DMS 273 (cell line): ENCODE results near the gene PARD3.
"Not testable (repeated sequence)": the region's sequence is repeated elsewhere in the genome, so short reads cannot be mapped to it uniquely, and the experiment has no call there.

Source experiments
- DNase-seq: peaks from one replicate; lab custom pipeline; 2025; ENCODE audit not compliant: unreplicated experiment; lab: John Stamatoyannopoulos, UW

The PARD3 gene

GRCh38 chr10:34768261-34768971, 46.7 kb downstream of the PARD3 start:
- DNase-seq: peak; percentile 68

GRCh38 chr10:34766811-34767494, 48.1 kb downstream of the PARD3 start:
- peak; percentile 29 for DNase-seq

- DNase-seq: peak; percentile 87
Observed at GRCh38 chr10:34766266-34766600, 48.9 kb downstream of the PARD3 start.

DNA sequence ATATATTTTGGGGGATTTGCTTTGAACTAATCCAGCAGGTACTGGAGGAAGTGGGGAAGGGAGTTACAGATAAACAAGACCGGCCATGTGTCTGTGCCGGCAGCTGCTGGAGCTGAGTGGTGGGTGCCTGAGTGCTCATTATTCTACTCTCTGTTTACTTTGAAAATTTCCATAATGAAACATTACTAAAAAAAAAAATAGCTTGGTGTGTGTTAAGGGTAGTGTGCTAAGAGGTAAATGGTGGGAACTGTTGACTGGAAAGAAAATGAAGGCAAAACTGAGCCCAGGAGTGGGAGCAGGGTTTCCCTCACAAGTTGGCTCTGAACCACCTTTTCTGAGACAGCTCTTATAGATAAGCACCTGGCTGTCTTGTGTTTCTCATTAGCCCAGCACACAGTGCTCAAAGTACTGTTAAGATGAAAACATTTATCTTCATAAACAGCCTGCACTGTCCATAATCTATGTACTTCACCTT, 50.6 kb downstream of the PARD3 start:
- DNase-seq: peak; percentile 69

DNA sequence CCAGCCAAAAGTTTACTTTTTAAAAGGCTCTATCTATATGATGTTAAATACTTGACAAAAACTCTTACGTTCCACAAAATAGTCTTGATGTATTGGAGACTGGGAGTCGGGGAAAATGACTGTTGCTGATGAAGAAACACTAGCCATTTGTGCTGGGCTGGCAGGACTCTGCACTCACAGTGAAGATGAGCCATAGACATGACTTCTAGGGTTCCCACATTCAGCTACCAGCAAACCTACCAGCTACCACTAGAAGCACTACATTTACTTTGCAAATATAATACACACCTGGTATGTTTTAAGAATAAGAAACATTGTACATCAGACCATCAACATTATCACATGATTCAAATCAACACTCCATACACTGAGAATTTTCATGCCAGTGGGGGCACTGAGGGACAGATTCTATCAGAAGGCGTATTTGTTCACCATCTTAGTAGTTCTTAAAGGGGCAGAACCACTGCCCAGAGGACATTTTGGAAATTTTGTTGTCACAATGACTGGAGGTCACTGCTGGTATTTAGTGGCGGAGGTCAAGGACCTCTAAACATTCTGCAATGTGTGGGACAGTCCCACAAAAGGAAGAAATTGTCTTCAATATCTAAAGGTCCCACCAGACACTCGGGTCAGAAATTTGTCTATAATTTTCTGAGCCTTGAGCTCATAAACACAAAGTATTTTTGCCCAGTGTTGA, 52.3 kb downstream of the PARD3 start:
- DNase-seq: no peak

- DNase-seq: no peak
Observed at GRCh38 chr10:34762156-34762555, 52.9 kb downstream of the PARD3 start.

DNA sequence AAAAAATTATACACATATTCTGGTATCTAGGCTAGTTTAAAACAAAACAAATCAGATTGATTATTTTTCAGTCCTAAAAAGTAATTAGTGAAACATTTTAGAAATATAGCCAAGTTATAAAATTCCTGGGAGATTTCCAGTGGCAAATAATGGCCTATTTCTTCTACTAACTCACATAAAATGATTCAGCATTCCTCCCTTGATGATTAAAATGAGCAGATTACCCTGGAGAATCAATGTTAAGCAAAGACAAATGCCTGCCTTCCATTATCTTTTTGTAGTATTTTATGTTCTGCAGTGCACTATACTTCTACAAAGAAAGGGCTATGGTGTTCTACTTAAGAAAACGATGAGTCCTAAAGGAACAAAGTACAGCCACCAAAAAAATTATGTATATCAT, 53.6 kb downstream of the PARD3 start:
- no peak for DNase-seq

DNA sequence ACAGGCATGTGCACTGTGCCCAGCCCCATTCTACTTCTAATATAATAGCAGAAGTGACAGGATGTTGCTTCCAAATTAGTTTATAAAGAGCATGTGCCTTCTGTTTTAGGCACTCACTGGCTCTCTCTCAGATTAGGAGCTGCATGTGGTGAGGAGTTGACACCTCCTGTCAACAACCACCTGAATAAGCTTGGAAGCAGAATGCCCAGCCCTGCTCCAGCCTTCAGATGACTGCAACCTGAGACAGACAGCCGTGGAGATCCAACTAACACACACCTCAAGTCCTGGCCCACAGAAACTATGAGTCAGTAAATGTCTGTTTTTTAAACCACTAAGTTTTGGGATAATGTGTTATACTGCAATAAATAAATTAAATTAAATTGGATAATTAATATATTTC, 54.5 kb downstream of the PARD3 start:
- DNase-seq: peak; percentile 9

DNA sequence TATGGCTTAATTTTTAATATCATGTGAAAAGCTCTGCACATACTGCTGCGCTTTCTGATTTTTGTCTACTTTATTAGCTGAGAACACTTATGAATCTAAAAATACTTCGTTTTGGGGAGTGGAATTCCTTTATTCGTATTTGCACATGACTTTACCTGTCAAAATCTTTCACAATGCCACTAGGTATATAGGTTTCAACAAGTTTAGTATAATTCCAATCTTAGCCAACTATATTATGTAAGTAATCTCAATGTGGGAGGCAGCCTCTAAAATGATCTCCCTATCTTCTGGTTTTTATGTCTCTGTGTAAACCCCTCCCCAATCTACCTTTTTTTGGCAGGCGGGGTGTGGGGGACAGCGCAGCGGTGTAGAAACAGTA, 55.3 kb downstream of the PARD3 start:
- no peak for DNase-seq

DNA sequence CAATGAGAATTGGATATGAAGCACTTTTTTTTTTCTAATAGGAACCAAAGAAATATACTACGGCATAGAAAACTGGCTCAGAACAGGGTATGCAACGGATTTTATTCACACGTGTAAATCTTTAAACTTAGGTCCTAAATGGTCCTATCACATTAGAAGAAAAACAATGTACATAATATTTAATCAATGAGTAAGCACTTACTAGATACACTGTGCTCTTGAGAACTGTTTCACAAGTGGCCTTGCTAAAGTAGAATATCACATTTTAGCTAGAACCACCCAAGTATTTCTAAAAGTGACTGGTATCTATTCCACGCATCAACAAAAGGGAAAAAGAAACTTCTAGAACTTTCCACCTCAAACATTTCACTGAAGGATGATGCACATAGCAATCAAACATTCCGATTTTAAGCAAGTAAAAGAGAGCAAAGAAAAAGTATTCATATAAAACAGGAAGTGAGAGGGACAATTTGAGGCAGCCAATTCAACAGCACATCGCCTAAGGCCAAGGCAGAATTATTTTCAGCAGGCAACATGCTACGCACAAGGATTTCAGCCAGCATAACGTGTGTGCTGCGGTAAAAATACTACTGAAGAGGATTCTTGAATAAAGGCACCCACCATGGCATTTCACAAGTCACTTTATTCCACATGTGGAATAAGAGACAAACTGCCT, 55.8 kb downstream of the PARD3 start:
- DNase-seq: no peak

- no peak for DNase-seq
Observed at GRCh38 chr10:34758447-34758996, 56.6 kb downstream of the PARD3 start.

DNA sequence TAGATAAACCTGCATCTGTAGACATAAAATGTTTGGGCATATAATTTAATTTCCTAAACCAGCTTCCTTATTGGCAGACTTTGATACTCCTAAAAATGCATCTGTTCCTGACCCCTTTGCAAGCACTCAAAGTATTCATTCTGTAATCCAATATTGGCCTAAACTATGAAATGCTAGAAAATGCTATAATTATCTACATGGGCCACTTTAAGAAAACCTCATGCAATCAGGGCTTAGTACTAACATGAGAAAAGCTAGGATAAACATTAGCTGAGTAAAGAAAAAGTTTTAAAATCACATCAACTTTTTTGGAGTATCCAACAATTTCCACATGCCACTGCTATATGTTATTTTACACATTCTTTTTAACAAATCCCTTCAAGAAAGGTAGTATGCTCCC, 57.2 kb downstream of the PARD3 start:
- DNase-seq: no peak

DNA sequence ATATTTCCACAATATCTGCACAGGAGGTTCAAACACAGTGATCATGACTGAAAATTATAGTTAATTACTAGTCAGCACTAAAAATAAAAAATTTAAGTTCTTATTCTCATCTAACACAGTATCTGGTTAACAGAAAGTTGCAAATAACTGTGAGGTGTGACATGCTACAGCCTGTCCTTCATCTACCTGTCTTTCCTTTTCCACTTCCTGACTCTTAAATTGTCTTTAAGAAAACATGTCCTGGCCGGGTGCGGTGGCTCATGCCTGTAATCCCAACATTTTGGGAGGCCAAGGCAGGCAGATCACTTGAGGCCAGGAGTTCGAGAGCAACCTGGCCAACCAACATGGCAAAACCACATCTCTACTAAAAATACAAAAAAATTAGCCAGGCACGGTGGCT, 57.9 kb downstream of the PARD3 start:
- DNase-seq: not testable (repeated sequence)

DNA sequence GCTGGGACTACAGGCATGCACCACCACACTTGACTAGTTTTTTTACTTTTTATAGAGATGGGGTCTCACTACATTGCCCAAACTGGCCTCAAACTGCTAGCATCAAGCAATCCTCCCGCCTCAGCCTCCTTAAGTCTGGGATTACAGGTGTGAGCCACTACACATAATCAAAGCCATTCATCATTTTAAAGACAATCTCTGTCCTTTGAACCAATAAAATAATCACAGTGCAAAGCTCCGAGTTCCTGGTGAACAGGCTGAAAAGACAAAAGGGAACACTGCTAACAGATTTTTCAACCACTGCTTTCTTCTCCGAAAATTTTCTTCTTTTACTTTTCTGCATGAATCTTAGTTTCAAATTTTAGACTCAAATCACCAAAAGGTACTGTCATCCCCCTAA, 58.5 kb downstream of the PARD3 start:
- DNase-seq: no peak

- DNase-seq: no peak
Observed at GRCh38 chr10:34753014-34753757, 61.9 kb downstream of the PARD3 start.

DNA sequence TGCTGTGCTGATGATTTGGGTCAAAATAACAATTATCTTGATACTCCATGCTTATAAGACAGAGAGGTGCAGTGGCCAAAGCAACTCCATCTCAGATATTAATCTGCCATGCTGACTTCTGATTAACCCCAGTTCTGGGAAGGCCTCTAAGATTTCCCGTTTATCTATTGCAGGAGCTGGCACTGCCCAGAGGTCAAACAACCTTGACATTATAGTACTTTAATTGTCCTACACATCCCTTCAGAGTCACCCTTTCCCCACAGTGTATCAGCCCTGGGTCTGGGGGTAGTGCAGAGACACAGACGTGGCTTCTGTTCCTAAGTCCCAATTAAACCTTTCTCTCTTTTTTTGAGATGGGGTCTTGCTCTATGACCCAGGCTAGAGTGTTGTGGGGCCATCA, 63.8 kb downstream of the PARD3 start:
- DNase-seq: no peak

- DNase-seq: not testable (repeated sequence)
Observed at GRCh38 chr10:34750795-34751194, 64.3 kb downstream of the PARD3 start.

DNA sequence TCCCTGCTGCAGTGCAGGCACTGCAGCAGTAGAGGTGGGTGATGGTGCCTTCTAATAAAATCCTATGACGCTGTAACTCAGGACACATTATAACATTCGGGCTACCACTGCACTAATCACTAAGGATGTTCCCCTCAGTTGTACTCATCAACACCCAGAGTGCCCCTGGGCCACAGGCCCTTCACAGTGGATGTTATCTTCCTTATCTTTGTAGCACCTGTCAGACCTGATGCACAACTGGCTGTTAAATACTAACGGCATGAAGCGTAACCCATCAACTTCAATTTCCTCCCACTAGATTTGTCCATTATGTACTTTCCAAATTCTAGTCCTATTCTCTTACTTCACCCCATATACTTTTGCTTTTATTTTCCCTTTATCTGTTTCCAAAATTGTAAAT, 66.3 kb downstream of the PARD3 start:
- DNase-seq: no peak

DNA sequence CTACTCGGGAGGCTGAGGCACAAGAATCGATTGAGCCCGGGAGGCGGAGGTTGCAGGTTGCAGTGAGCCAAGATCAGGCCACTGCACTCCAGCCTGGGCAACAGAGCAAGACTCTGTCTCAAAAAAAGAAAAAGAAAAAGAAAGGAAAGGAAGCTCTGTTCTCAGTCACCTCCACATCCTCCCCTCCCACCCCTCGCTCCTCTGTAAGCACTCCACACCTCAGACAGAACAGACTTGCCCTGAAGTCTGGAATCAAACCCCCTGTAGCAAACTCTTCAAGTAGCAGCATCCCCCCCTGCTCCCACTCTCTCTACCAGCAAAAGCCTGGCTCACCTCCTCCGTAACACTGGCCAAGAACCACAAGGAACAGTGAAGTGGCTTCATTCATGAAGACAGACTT, 66.7 kb downstream of the PARD3 start:
- no peak for DNase-seq

DNA sequence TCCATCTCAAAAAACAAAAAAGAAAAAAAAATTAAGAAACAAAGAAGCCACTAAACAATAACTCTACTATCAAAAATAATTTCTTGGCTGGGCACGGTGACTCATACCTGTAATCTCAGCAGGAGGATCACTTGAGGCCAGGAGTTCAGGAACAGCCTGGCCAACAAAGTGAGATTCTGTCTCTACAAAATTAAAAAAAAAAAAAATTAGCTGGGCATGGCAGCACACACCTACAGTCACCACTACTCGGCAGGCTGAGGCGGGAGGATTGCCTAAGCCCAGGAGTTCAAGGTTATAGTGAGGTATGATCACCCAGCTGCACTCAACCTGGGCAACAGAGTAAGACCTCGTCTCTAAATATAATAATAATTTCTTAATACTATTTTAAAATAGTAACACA, 69.0 kb downstream of the PARD3 start:
- DNase-seq: no peak

DNA sequence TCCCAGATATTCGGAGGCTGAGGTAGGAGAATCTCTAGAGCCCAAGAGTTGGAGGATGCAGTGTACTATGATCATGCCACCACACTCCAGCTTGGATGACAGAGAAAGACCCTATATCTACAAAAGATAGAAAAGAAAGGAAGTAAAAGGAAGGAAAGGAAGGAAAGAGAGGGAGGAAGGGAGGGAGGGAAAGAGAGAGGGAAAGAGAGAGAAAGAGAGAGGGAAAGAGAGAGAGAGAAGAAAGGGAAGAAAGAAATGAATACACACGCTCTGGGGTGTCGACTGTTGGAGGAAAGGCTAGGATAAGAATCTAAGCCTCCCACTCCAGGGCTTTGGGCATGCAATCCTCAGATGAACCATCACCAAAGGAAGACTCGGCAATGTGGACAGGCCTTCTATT, 69.9 kb downstream of the PARD3 start:
- DNase-seq: no peak
